Astrocyte (in vitro differentiated cells and primary cell): ENCODE results near the gene FN1.

Experiments used
- CTCF ChIP-seq: IDR thresholded peaks from 2 replicates; pipeline ENCODE4 v1.5.1; 2011; ENCODE audit warnings: low read depth, mild to moderate bottlenecking, inconsistent platforms, low read length, moderate library complexity; ENCODE audit not compliant: insufficient read depth
- EZH2 ChIP-seq: IDR thresholded peaks from 2 replicates; pipeline ENCODE4 v1.6.1; 2012; ENCODE audit warnings: mild to moderate bottlenecking, low read length, inconsistent platforms; ENCODE audit not compliant: insufficient read depth

- TF ChIP-seq EZH2 (no peak), CTCF (no peak)
Observed at GRCh38 chr2:215485032-215485431, 49.2 kb upstream of the FN1 start.
